IPS-18c (cell line): ENCODE results near the gene PSME4.

Experiments
- H3K4me3 ChIP-seq: 2 replicates; pipeline ENCODE4 v1.7.0; 2013; ENCODE audit warnings: low read depth, mild to moderate bottlenecking, low read length, moderate library complexity; ENCODE audit not compliant: insufficient read depth
- H3K9me3 ChIP-seq: one replicate; pipeline ENCODE4 v1.6.1; 2013; ENCODE audit warnings: mild to moderate bottlenecking, low read length, moderate library complexity; ENCODE audit not compliant: control insufficient read depth, insufficient read depth

The PSME4 gene

GRCh38 chr2:53913721-53914120 is 57.1 kb downstream of the PSME4 start:
- Histone ChIP-seq H3K4me3 (no peak overlapping the region), H3K9me3 (no peaks in the 10 kb centered on the region)

- H3K9me3 ChIP-seq = no peaks in the 10 kb centered on the region
- no peak overlapping the region for H3K4me3 ChIP-seq
Measured at GRCh38 chr2:53911434-53912189, 59.2 kb downstream of the PSME4 start.

GRCh38 chr2:53907582-53907981 is 63.2 kb downstream of the PSME4 start:
- H3K9me3 ChIP-seq = no peaks in the 10 kb centered on the region
- H3K4me3 ChIP-seq = no peak overlapping the region

GRCh38 chr2:53905396-53905795 is 65.4 kb downstream of the PSME4 start:
- no peak overlapping the region for H3K4me3 ChIP-seq
- no peaks in the 10 kb centered on the region for H3K9me3 ChIP-seq

- no peak overlapping the region for H3K4me3 ChIP-seq
- no peaks in the 10 kb centered on the region for H3K9me3 ChIP-seq
Measured at GRCh38 chr2:53903011-53903410, 67.8 kb downstream of the PSME4 start.

GRCh38 chr2:53901192-53901591 is 69.6 kb downstream of the PSME4 start:
- Histone ChIP-seq H3K4me3 (no peak overlapping the region), H3K9me3 (no peaks in the 10 kb centered on the region)

GRCh38 chr2:53896864-53897263 is 73.9 kb downstream of the PSME4 start:
- no peak overlapping the region for H3K4me3 ChIP-seq
- H3K9me3 ChIP-seq = no peaks in the 10 kb centered on the region

- no peaks in the 10 kb centered on the region for H3K9me3 ChIP-seq
- no peak overlapping the region for H3K4me3 ChIP-seq
Measured at GRCh38 chr2:53886406-53887280, 84.2 kb downstream of the PSME4 start.

- Histone ChIP-seq H3K9me3 (no peaks in the 10 kb centered on the region), H3K4me3 (no peak overlapping the region)
Measured at GRCh38 chr2:53884883-53885282, 85.9 kb downstream of the PSME4 start.

- H3K9me3 ChIP-seq = no peaks in the 10 kb centered on the region
- no peak overlapping the region for H3K4me3 ChIP-seq
Measured at GRCh38 chr2:53881986-53882385, 88.8 kb downstream of the PSME4 start.

- H3K4me3 ChIP-seq = no peak overlapping the region
- H3K9me3 ChIP-seq = no peaks in the 10 kb centered on the region
Measured at GRCh38 chr2:53881360-53881759, 89.4 kb downstream of the PSME4 start.

GRCh38 chr2:53880756-53881155 is 90.0 kb downstream of the PSME4 start:
- Histone ChIP-seq H3K4me3 (no peak overlapping the region), H3K9me3 (no peaks in the 10 kb centered on the region)

GRCh38 chr2:53877556-53877955 is 93.2 kb downstream of the PSME4 start:
- no peaks in the 10 kb centered on the region for H3K9me3 ChIP-seq
- H3K4me3 ChIP-seq = no peak overlapping the region

- no peak overlapping the region for H3K4me3 ChIP-seq
- H3K9me3 ChIP-seq = no peaks in the 10 kb centered on the region
Measured at GRCh38 chr2:53877112-53877511, 93.7 kb downstream of the PSME4 start.

- no peak overlapping the region for H3K4me3 ChIP-seq
Measured at GRCh38 chr2:53874401-53874950, 96.3 kb downstream of the PSME4 start.

GRCh38 chr2:53867773-53868172 is 103.0 kb downstream of the PSME4 start:
- no peaks in the 10 kb centered on the region for H3K9me3 ChIP-seq
- H3K4me3 ChIP-seq = no peak overlapping the region

More at GRCh38 chr2:53874401-53874950, 96.3 kb downstream of the PSME4 start:
- H3K9me3 ChIP-seq = no peaks in the 10 kb centered on the region

- no peak overlapping the region for H3K4me3 ChIP-seq
- H3K9me3 ChIP-seq = no peaks in the 10 kb centered on the region
Measured at GRCh38 chr2:53867169-53867568, 103.6 kb downstream of the PSME4 start.

GRCh38 chr2:53865962-53866361 is 104.8 kb downstream of the PSME4 start:
- H3K9me3 ChIP-seq = no peaks in the 10 kb centered on the region
- no peak overlapping the region for H3K4me3 ChIP-seq
